Measurements from ENCODE around the gene SMG1.
"Not testable (repeated sequence)": the region's sequence is repeated elsewhere in the genome, so short reads cannot be mapped to it uniquely, and the experiment has no call there.

GRCh38 chr16:18956658-18957241 is 30.5 kb upstream of the SMG1 start:
- TF ChIP-seq CTCF (IDR thresholded peaks at IDR 0.05; ENCODE audit: low read depth, low read length, poor library complexity, severe bottlenecking); EZH2phosphoT487 (IDR thresholded peaks at IDR 0.05; ENCODE audit: borderline replicate concordance, low read length): not testable (repeated sequence)

Data from DOHH2 (cell line).